GM12878 (cell line): ENCODE results near the gene FBXL5. TPM values are rescaled to one million over a fixed set of nuclear protein-coding genes. Genes with fewer than 3 reads are reported as not detected.

Experiments
- ATAC-seq: fragments of 200-7000 bp; cut with Tn5 transposase; 3 replicates; pipeline ENCODE4 v1.9.1; 2020; ENCODE audit warnings: mild to moderate bottlenecking, moderate library complexity
- BruUV-seq: library from RNA; stranded (reverse); fragments of 400-500 nt; replicated peaks from 2 replicates; lab custom pipeline; 2021; lab: Mats Ljungman, UMichigan
- CTCF ChIA-PET: fragments of 300-600 bp; sonication (Branson Sonifier 250); formaldehyde crosslinking; extraction: SDS; loops from one replicate; lab custom pipeline; 2021; ENCODE audit warnings: inconsistent platforms; lab: Yijun Ruan, JAX
- POLR2A ChIA-PET: fragments of 350-600 bp; formaldehyde crosslinking; extraction: SDS; loops from one replicate; lab custom pipeline; 2021; ENCODE audit warnings: inconsistent platforms; lab: Charles Lee
- RAD21 ChIA-PET: fragments of 300-600 bp; sonication (Branson Sonifier 250); formaldehyde crosslinking; loops from one replicate; lab custom pipeline; 2023; ENCODE audit warnings: antibody characterized with exemption; ENCODE audit not compliant: unreplicated experiment; lab: Charles Lee
- SMC1A ChIA-PET: fragments of 300-600 bp; sonication (Branson Sonifier 250); formaldehyde crosslinking; loops from one replicate; lab custom pipeline; 2023; ENCODE audit not compliant: unreplicated experiment, uncharacterized antibody; lab: Charles Lee
- DNase-seq: peaks from one replicate; pipeline ENCODE4 v3.0.0-alpha.2; 2011; ENCODE audit warnings: low read depth, low spot score
- FAIRE-seq: peaks from 3 replicates; lab custom pipeline; 2011; peaks lifted over from hg19 to GRCh38; lab: Jason Lieb, UNC
- H2AFZ ChIP-seq: 2 replicates; pipeline ENCODE4 v1.6.0; 2011; ENCODE audit warnings: low read depth, low read length, control low read depth; ENCODE audit not compliant: control insufficient read depth
- H3K27ac ChIP-seq: 2 replicates; pipeline ENCODE4 v1.5.1; 2011; ENCODE audit warnings: control low read depth; ENCODE audit not compliant: control insufficient read depth, insufficient read depth
- H3K27me3 ChIP-seq, 2 experiments: replicated peaks in 1 of 2; 2 replicates each; pipeline versions ENCODE4 v1.6.0 to v1.6.1; 2011; ENCODE audit warnings: low read length in 1 of 2; ENCODE audit not compliant: control insufficient read depth in 2 of 2, insufficient read depth in 2 of 2
- H3K36me3 ChIP-seq, 2 experiments: 2 replicates each; pipeline ENCODE4 v1.5.1; 2011; ENCODE audit warnings: low read length in 1 of 2; ENCODE audit not compliant: control insufficient read depth in 2 of 2, insufficient read depth in 2 of 2
- H3K4me1 ChIP-seq: 2 replicates; pipeline ENCODE4 v1.6.1; 2011; ENCODE audit warnings: mild to moderate bottlenecking, low read length, moderate library complexity, mixed read lengths; ENCODE audit not compliant: control insufficient read depth, insufficient read depth
- H3K4me2 ChIP-seq: 2 replicates; pipeline ENCODE4 v1.6.0; 2011; ENCODE audit warnings: control low read depth; ENCODE audit not compliant: control insufficient read depth, insufficient read depth
- H3K4me3 ChIP-seq: fragments of 200-600 bp; sonication (generic); 2 replicates; pipeline ENCODE4 v1.5.1; 2016
- H3K79me2 ChIP-seq: 2 replicates; pipeline ENCODE4 v1.6.0; 2011; ENCODE audit warnings: low read length; ENCODE audit not compliant: control insufficient read depth, insufficient read depth
- H3K9ac ChIP-seq: 2 replicates; pipeline ENCODE4 v1.8.0; 2011; ENCODE audit warnings: low read length, control low read depth, mixed read lengths; ENCODE audit not compliant: control insufficient read depth, insufficient read depth
- H3K9me3 ChIP-seq: replicated peaks from 3 replicates; pipeline ENCODE4 v1.5.1; 2011; ENCODE audit warnings: mild to moderate bottlenecking, low read length; ENCODE audit not compliant: control insufficient read depth, insufficient read depth
- H4K20me1 ChIP-seq: 2 replicates; pipeline ENCODE4 v1.6.0; 2011; ENCODE audit not compliant: control insufficient read depth, insufficient read depth
- BRCA1 ChIP-seq: IDR thresholded peaks from 2 replicates; pipeline ENCODE4 v1.6.1; 2011; ENCODE audit warnings: low read depth, low read length, improper control_type of control experiment
- E2F4 ChIP-seq: IDR thresholded peaks from 2 replicates; pipeline ENCODE4 v1.6.1; 2012; ENCODE audit warnings: low read depth, low read length, improper control_type of control experiment
- EED ChIP-seq: sonication (generic); IDR thresholded peaks from 2 replicates; pipeline ENCODE4 v1.6.1; 2016; ENCODE audit warnings: antibody characterized with exemption, low read depth
- FOXK2 ChIP-seq: fragments of 450-650 bp; IDR thresholded peaks from 2 replicates; pipeline ENCODE4 v1.6.1; 2017; ENCODE audit warnings: mild to moderate bottlenecking, moderate library complexity
- LARP7 ChIP-seq: fragments of 450-650 bp; IDR thresholded peaks from 2 replicates; pipeline ENCODE4 v1.6.1; 2017; ENCODE audit warnings: mild to moderate bottlenecking
- MEF2B ChIP-seq: fragments of 450-650 bp; IDR thresholded peaks from 2 replicates; pipeline ENCODE4 v1.6.1; 2018; ENCODE audit warnings: mild to moderate bottlenecking, moderate library complexity; ENCODE audit not compliant: partially characterized antibody, poor library complexity, severe bottlenecking
- NR2F1 ChIP-seq: fragments of 450-650 bp; conservative IDR thresholded peaks from 2 replicates; pipeline ENCODE4 v1.6.1; 2017; ENCODE audit warnings: mild to moderate bottlenecking
- PML ChIP-seq: IDR thresholded peaks from 2 replicates; pipeline ENCODE4 v1.6.1; 2012; ENCODE audit warnings: low read length, inconsistent platforms
- POLR2AphosphoS5 ChIP-seq: IDR thresholded peaks from 2 replicates; pipeline ENCODE4 v1.6.1; 2011; ENCODE audit warnings: mild to moderate bottlenecking, low read length, inconsistent platforms
- RAD51 ChIP-seq: fragments of 450-650 bp; IDR thresholded peaks from 2 replicates; pipeline ENCODE4 v1.6.1; 2016; ENCODE audit warnings: moderate library complexity, mild to moderate bottlenecking, inconsistent platforms
- SMARCA5 ChIP-seq: fragments of 450-650 bp; IDR thresholded peaks from 2 replicates; pipeline ENCODE4 v1.6.1; 2017; ENCODE audit warnings: mild to moderate bottlenecking
- TBL1XR1 ChIP-seq: IDR thresholded peaks from 2 replicates; pipeline ENCODE4 v1.6.1; 2012; ENCODE audit warnings: low read depth, low read length, improper control_type of control experiment
- TCF3 ChIP-seq: IDR thresholded peaks from 2 replicates; pipeline ENCODE4 v1.6.1; 2012; ENCODE audit warnings: low read depth, mild to moderate bottlenecking, low read length, borderline replicate concordance; ENCODE audit not compliant: insufficient read depth
- ZBTB4 ChIP-seq: fragments of 450-650 bp; formaldehyde crosslinking; IDR thresholded peaks from 2 replicates; pipeline ENCODE4 v1.4.0; 2022; ENCODE audit warnings: mild to moderate bottlenecking, moderate library complexity
- ZNF274 ChIP-seq: IDR thresholded peaks from one replicate; pipeline ENCODE4 v1.8.0; 2011; ENCODE audit not compliant: insufficient read length, insufficient read depth
- ZNF384 ChIP-seq: IDR thresholded peaks from 2 replicates; pipeline ENCODE4 v1.6.1; 2012; ENCODE audit warnings: low read depth, mild to moderate bottlenecking, low read length, improper control_type of control experiment, borderline replicate concordance
- ZSCAN29 ChIP-seq: fragments of 450-650 bp; IDR thresholded peaks from 2 replicates; pipeline ENCODE4 v1.6.1; 2017; ENCODE audit warnings: mild to moderate bottlenecking, moderate library complexity
- WGBS: methylation state at CpG from one replicate; pipeline ENCODE4 v1.1.6; 2016; ENCODE audit warnings: low lambda C conversion rate; ENCODE audit not compliant: insufficient replicate concordance, insufficient coverage; ENCODE audit errors: missing lambda C conversion rate; 5-methylcytosine and 5-hydroxymethylcytosine counted together
- in situ Hi-C: fragments of 300-500 bp; cut with MboI; formaldehyde crosslinking; loops from 9 replicates; pipeline ENCODE4 v1.14.3; 2018; ENCODE audit warnings: mixed read lengths
- intact Hi-C: fragments of 100-400 bp; cut with micrococcal nuclease; formaldehyde crosslinking; loops from one replicate; pipeline ENCODE4 v1.14.2; 2022; ENCODE audit not compliant: unreplicated experiment
- polyA plus RNA-seq, 11 experiments: library from polyadenylated mRNA; depleted of rRNA in 4 of 11; unstranded in 6 of 11; stranded (reverse) in 5 of 11; fragments of >200 nt; fragmentation: Nextera tagmentation in 4 of 11; fragmentation: Illumina TruSeq in 1 of 11; extraction: Ambion mirVana in 4 of 11; extraction: Trizol in 1 of 11; gene quantifications; 1 replicate in 1 of 11; 2 replicates in 10 of 11; pipeline versions ENCODE4 v1.2.1 to v1.2.3, GENCODE V29; 2011 to 2016; ENCODE audit warnings: inconsistent platforms in 2 of 11, missing spikeins in 2 of 11, low read depth in 1 of 11
- total RNA-seq, 4 experiments: library from RNA; depleted of rRNA in 3 of 4; stranded (reverse); fragments of >200 nt in 3 of 4; fragmentation: Illumina TruSeq in 1 of 4; extraction: Trizol in 1 of 4; gene quantifications; 2 replicates each; pipeline versions ENCODE4 v1.2.1 to v1.2.3, GENCODE V29; 2013 to 2021

Gene FBXL5
- total and polyA plus RNA-seq, 10 of the 15 experiments (the other 5 are each of a cell fraction or from before 2014, with no cell fraction given) = 10.1 to 46.2 (median 32.7) TPM

GRCh38 chr4:15683143-15683495 is 28.0 kb upstream of the FBXL5 start:
- no peaks in the 10 kb centered on the region for H3K36me3 ChIP-seq
- H3K79me2 ChIP-seq = peaks cover 57% of the 10 kb centered on the region
- RAD21 ChIA-PET = interaction anchor here (1.2 to 1.4 kb wide), 2 partner anchors 31 to 124 kb away, joined by 3 to 9 read pairs; no protein-coding TSS in a partner anchor
- FAIRE-seq = no peak
- TF ChIP-seq PML (no peak), MEF2B (no peak), NR2F1 (no peak), SMARCA5 (no peak), ZBTB4 (no peak), POLR2AphosphoS5 (no peak), ZNF274 (no peak), RAD51 (no peak), EED (no peak), TCF3 (no peak), FOXK2 (no peak), ZNF384 (no peak), TBL1XR1 (no peak), LARP7 (no peak), BRCA1 (no peak), E2F4 (no peak), ZSCAN29 (no peak)
- H3K4me3 ChIP-seq = no peak overlapping the region
- CTCF ChIA-PET = interaction anchor here (1.2 to 3.6 kb wide), 5 partner anchors 20 to 226 kb away, joined by 3 to 23 read pairs (median 6); no protein-coding TSS in a partner anchor
- H4K20me1 ChIP-seq = no peaks in the 10 kb centered on the region
- 0 out of 2 replicates have a peak, but pooled peaks cover 4% of the 10 kb centered on the region for H3K4me1 ChIP-seq
- BruUV-seq = no TSS peak
- H3K9ac ChIP-seq = peak overlapping the region; percentile 99; the same call in 1 of the 2 replicates
- no peaks in the 10 kb centered on the region for H3K9me3 ChIP-seq
- no peaks in the 10 kb centered on the region for H3K27me3 ChIP-seq
- WGBS = 100% methylated on average over 2 of the region's 2 CpGs
- POLR2A ChIA-PET = interaction anchor here (0.5 to 2.5 kb wide), 6 partner anchors 17 to 620 kb away, joined by 3 to 11 read pairs (median 4); partner anchors contain the start of gene FBXL5
- SMC1A ChIA-PET = interaction anchor here (0.8 to 3.6 kb wide), 8 partner anchors 11 to 273 kb away, joined by 3 to 34 read pairs (median 4); no protein-coding TSS in a partner anchor
- intact Hi-C loops (no loop called here), in situ Hi-C loops (no loop called here)
- peak overlapping the region; percentile 81 for H3K4me2 ChIP-seq
- no peak overlapping the region for H2AFZ ChIP-seq
- H3K27ac ChIP-seq = no peak overlapping the region
- DNase-seq = no peak
- no peak for ATAC-seq
